GM21576 (cell line): ENCODE measurements around the gene CHST8.
"Not testable (repeated sequence)": the region's sequence is repeated elsewhere in the genome, so short reads cannot be mapped to it uniquely, and the experiment has no call there.

Experiments used
- ATAC-seq: cut with Tn5 transposase; IDR thresholded peaks from one replicate; pipeline ENCODE4 v1.9.1; 2021; ENCODE audit warnings: mild to moderate bottlenecking, moderate library complexity; ENCODE audit not compliant: unreplicated experiment

The CHST8 gene

DNA sequence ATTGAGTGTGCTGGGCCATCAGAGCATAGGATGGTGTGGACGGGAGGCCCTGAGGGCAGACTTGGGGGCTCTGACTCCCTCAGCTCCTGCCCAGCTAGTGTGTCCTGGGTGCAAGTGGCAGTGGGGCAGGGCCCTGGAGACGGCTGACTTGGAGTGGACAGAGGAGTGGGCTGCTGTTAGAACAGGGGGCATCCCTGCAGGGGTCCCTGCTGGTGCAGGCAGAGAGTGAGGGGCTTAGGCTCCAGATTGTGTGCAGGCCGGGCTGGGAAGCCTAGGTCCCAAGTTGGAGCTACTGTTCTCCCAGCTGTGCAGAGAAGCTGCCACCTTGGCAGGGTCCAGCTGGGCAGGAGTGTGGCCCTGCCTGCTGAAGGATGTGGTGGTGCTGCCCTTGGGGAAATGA is 183.6 kb downstream of the CHST8 start:
- ATAC-seq = no peak

DNA sequence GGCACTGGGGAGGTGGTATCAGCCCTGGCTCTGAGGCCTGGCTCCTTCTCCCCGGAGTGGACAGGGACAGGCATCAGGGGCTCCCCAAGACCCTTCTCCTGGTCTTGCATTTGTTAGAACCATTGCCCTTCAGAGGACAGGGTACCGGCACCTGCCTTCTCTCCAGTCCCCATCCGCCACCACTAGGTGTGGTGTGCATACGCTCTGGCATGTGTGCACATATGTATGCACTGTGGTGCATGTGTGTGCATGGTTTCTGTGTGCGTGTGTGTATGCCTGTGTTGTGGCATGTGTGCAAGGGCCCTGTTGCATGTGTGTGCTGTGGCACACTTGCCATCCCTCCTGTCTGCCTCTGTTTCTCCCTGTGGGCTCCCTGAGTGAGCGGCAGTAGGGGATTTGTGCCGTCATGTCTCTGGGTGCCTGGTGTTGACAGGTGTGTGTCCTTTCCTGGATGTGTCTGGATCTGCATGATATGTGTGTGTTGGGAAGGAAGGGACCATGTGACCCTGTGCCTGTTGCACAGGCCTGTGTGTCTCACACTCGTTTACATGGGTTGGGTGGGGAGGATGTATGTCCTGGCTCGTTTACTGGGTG is 184.2 kb downstream of the CHST8 start:
- ATAC-seq = no peak

DNA sequence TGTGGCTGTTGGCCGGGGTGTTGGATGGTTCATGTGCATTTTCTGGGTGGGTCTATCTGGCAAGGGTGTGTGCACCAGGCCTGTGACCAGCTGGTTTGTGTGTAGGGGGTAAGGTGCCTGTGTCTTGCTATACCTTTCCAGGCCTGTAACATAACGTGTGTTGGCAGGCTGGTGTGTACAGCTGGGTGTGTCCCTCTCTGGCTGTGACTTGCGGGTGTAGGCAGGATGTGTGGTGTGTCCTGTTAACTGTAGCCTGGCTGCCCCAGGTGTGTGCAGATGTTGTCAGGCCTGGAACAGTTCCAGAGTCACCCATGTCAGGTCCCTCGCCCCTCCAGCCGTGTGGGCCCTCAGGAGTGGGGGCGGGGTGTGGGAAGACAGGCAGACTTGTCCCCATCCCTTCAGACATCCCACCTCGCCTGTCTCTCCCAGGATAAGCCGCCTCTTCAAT is 184.7 kb downstream of the CHST8 start:
- no peak for ATAC-seq

DNA sequence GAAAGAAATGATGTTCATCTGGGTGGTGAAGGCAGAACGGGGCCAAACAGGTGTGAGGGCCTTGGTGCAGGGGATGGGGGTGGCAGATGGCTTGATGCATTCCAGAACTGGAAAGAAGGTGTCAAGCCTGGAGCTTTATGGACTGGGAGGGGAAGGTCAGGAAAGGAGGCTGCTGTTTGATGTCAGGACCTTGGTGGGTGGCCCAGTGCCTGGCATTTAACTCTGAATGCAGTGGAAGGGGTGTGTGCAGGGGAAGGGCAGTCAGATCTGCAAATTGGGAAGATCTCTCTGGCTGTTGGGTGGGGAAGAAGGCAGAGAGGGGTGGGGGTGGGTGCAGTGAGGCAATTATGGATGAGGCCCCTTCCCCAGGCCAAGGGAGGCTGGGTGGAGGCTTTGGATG is 186.6 kb downstream of the CHST8 start:
- no peak for ATAC-seq

DNA sequence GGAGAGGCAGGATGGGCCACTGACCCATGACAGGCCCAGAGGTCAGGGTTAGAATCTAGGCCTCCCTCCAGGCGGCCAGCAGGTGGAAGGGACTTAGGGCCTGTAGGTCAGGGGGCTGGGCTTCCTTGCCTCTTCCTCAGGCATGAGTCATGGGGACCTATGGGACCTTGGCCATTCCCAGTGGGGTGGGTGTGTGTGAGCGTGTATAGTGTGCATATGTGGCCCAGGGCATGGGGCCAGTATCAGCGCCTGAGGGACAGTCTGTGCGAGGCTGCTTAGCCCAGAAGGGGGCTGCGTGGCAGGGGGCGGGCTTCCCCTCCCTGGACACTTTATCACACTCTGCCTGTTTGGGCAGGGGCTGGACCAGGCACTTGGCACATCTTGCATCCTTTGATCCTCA is 188.2 kb downstream of the CHST8 start:
- ATAC-seq = no peak

DNA sequence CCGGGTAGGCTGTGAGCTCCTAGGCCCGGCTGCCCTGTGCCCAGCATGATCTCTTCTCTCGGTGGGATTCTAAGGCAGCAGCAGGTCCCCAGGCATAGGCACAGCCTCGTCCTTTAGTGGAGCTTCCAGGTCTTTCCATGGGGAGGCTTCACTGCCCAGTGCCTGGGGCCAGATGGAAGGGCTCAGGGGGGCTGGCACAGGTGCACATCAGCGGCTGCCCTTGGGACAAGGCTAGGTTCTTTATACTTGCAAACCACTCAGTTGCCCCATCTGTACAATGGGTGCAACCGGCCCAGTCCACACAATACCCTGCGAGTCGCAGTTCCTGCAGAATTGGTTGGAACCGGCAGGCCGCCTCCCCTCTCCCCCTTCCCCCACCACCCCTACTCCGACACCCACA is 189.1 kb downstream of the CHST8 start:
- ATAC-seq = no peak

DNA sequence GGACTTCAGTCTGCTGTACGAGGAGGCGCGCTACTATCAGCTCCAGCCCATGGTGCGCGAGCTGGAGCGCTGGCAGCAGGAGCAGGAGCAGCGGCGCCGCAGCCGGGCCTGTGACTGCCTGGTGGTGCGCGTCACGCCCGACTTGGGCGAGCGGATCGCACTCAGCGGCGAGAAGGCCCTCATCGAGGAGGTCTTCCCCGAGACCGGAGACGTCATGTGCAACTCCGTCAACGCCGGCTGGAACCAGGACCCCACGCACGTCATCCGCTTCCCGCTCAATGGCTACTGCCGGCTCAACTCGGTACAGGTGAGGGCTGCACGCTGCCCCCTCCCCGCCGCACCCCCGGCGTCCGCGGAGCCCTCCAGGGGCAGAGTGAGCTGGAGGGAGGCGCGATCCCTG is 189.5 kb downstream of the CHST8 start:
- no peak for ATAC-seq

DNA sequence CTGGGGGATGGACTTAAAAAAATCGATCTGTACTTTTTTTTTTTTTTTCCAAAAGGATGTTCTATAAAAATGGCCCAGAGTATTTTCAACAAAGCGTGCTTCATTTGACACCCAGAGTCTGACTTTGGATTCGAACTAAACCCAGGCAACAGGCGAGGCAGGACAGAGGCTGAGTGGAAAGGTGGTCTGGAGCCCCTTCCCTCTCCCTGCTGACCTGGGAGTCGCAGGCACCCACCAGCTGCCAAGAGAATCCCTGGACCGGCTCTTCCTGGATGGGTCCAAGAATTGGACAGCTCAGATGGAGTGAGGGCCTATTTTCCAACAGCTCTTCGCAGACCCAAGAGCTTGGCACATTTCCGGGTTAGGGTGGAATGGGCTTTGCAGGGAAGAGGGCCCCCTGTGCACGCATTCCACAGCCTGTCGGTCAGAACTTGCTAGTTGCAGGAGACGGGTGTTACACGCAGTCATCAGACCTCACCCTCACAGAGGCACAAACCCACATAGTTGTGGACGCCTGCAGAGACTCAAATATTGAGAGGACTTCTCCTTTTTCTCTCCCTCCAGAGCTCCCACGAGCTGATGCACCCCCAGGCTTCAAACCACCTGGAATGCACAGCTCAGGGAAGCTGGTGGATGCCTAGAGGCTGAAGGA is 190.1 kb downstream of the CHST8 start:
- ATAC-seq = no peak

DNA sequence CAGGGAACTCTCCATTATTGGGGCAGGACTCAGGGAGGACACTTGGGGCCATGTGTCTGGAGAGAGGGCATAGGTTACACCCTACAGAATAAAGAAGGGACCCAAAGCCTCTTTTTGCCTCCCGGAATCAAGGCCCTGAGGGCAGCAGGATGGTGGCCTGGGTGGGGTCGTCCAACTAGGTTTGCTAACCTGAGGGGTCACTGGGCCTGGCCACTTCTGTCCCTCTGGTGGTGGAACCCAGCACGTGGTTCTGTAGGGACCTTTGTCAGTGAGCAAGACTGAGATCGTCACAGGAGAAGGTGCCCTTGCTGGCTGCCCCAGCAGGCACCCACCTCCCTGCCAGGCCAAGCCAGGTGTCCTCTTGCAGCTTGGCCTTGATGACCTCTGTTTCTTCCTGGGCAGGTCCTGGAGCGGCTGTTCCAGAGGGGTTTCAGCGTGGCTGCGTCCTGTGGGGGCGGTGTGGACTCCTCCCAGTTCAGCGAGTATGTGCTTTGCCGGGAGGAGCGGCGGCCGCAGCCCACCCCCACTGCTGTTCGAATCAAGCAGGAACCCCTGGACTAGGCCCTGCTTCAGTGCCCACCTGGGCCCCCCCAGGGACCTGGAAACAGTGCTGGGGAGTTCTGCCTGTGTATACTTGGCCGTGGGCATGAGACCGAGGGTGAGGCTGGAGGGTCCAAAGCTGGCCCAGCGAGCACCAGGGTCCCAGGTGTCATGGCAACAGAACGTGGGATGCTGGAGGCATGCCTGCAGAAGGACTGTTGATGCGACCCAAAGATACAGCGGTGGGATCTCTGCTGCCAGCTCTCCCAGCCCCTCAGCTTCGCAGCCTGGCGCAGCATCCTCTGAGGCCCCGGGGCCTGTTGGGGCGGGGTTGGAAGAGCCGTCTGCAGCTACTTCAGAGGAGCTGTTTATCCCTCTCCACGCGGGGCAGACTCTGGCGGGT is 190.9 kb downstream of the CHST8 start:
- no peak for ATAC-seq

DNA sequence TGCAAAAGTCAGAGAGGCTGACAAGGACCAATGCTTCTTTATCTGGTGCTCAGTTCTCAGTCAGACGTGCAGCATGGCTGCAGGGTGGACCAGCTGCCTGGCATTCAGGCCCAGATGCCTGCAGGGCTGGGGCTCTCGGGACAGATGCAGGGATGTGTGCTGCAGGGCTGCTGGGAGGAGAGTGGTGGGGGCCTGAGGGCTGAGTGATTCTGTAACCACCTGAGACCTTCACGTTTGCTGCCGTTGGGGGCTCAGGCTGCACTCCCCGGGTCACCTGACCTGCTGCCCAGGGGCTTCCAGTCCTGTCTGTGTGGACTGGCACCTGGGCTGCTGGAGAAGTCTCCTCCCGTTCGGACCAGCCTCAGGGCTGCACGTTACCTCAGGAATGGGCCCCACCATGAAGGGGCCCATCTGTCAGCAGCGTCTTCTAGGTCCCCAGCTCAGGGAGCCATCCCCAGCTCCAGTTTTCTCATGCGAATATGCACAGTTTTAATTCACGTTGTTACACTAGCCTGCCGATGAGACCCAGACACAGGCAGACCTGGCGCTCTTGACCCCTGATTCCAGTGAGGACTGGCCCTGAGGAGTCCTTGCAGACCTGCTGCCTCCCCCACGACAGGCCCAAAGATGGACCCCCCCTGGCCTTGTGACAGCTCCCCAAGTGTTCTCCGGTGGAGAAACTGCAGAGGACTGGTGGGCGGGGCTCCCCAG is 191.8 kb downstream of the CHST8 start:
- ATAC-seq = no peak

DNA sequence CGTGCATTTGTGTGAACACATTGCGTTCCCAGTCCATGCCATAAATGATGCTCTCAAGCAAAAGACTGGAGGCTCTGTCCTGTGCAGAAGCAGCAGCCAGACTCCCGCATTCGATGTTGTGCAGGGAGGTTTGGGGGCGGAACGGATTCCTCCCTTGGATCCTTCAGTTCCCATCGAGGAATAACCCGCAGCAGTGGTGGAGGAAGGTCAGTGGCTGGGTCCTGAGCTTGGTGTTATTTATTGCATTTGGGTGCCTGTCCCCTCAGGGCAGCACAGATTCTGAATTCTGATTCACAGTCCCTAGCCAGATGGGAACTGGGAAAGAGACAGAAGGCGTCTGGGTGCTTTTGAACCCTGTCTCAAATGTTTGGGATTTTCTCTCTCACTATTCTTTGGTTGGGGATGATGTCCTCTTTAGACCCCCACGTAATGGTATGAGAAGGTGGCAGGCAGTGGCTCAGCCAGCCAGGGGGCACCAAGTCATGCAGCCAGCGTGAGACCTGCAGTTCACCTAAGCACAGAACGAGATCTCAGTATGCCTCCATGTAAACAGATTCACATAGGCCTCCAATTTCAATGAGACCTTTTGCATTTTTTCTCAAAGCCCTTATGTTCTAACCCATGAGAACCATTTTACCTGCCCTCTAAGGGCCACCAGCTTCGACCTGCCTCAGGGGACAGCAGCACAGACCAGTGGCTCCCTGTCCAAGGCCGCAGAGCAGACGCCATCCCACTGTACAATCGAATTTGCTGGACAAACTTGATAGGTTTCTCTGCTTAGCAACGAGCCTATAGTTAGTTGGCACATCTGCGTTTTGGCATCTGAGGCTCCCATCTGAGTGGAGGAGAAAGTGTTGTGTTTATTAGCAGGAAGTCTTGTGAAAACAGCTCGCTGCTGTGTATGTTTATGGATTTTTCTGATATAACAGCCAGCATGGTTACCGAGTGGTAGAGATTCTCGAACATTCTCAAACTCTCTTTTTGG is 192.7 kb downstream of the CHST8 start:
- ATAC-seq = no peak

DNA sequence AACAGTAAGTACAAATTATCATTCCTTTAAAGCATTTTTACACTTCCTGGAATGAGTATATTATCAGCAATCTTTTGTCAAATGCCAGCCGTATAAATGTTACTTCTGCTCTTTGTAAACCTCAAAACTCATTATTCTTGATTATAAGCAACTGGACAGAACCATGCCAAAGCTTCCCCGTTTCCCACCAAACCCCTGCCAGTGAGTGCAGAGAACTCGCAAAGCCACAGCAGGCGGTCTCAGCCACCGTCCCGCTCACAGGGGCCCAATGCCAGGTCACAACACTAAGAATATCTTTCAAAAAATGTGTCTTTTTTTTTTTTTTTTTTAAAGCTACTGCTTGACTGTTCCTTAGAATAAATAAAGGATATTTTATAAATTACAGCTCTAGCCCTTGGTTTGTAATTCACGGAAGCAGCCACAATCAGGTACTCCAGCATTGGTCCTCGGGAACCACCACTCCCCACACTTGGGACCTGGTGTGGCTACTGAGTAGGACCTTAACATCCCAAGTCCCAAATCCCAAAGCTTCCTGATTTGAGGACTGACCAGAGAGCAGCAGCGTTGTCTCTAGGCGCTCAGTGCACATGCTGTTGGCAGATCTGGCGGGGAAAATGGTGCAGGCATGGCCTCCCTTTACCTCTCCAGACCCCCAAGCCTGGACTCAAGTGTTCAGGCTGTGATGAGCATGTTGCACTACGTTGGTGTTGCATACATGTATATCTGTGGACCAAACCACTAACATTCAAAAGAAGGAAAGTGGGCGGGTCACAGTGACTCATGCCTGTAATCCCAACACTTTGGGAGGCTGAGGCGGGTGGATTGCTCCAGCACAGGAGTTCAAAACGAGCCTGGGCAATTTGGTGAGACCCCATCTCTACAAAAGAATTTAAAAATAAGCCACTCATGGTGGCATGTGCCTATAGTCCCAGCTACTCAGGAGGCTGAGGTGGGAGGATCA is 193.9 kb downstream of the CHST8 start:
- no peak for ATAC-seq

DNA sequence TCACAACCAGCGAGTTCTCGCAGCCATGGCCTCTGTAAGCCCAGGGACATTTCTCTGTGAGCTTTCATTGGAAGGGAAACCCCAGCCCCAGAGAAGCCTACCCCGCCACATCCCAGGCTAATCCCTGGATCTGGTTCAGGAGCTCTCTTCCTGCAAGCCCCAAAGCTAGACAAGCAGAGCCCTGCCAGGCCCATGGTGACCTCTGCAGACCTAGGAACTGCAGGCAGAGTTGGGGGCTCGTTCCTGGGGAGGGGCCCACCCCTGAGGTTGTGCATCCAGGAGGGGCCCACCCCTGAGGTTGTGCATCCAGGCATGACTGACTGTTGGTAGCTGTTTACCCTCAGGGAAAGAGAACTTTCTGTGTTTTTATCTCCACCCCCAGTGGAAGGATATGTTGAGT is 196.7 kb downstream of the CHST8 start:
- ATAC-seq = no peak

DNA sequence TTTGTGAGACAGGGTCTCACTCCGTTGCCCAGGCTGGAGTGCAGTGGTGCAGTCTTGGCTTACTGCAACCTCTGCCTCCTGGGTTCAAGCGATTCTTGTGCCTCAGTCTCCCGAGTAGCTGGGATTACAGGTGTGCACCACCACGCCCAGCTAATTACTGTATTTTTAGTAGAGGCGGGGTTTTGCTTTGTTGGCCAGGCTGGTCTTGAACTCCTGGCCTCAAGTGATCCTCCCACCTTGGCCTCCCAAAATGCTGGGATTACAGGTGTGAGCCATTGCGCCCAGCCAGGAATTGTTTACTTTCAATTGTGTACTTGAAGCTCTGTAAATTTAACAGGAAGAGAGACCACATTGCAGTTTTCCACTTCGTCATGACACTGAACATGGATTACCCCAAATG is 197.3 kb downstream of the CHST8 start:
- not testable (repeated sequence) for ATAC-seq

DNA sequence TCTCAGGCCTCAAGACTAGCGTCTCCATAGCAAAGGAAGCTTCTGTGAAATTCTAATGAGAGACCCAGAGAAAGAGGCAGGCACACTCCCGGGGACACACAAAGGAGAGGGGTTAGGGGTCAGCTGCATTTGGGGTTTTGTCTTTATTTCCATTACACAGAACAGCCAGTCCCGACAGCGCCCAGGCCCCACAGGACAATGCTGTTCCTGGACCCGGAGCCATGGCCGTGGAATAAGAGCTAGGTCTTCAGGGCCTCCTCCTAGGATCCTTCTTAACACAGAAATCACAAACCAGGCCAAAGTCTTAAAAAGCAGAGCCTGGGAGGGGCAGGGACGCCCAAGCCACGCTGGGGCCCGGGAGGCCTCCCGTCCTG is 197.7 kb downstream of the CHST8 start:
- no peak for ATAC-seq

DNA sequence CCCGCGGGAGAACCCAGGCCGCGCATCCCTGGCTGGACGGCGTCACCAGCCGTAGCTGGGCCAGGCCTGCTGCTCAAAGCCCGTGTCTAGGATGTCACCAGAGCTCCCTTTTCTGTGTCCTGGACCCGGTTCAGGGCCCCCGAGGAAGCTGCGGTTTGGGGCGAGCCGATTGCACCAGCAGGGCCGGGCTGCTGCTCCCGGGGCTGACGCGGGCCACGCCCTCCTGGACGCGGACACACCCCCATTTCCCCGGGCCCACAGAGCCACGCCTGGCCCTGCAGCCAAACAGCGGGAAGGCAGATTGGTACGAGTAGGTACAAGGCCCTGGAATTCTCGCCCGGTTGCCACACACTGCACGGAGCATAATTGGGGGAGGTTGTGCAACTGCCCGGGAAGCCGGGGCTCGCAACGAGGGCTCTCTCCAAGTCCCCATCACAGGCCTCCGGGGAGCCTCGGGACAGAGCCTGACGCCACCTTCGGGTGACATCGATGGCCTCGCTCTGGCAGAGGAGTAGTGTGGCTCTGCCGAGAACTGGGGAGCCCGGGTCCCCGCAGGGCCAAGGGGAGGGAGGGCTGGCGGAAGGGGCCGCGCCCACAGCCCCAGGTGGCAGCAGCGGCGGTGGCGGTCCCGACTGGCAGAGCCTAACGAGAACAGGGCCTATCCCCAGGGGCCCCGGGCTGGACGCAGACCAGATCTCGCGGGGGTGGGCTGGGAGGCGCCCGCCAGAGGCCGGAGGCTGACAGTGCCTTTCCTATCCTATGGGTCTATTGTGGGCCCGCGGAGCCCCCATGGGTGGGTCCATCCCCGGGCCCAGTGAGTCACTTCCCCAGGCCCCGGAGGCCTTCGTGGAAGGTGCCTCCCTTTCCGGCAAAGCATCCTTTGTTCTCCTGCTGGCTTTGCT is 198.4 kb downstream of the CHST8 start:
- ATAC-seq = no peak

DNA sequence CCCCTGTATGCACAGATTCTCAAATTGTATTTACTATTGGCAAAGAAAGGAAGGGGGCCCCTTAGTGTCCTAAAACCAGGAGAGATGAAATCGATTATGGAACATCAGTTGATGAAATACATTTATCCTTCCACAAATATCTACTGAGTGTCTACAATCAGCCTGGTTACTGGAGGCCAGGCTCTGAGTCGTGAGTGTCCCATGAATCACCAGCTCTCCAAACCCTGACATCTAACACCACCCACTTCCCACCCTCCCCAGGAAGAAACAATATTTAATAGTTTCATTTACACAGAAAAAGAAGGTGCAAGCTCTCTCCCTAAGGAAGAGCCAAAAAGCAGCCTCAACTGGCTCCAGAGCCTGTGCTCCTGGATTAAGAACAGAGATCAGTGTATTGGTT is 200.1 kb downstream of the CHST8 start:
- ATAC-seq = no peak
